Retinal pigment epithelial cell (primary cell): ENCODE results near the gene ZDHHC7.

Source experiments
- DNase-seq: peaks from one replicate; pipeline ENCODE4 v3.0.0-alpha.2; 2010; ENCODE audit warnings: low read depth
- H3K4me3 ChIP-seq: 2 replicates; pipeline ENCODE4 v1.5.1; 2011; ENCODE audit warnings: mild to moderate bottlenecking, low read length, control low read depth, moderate library complexity
- CTCF ChIP-seq: conservative IDR thresholded peaks from 2 replicates; pipeline ENCODE4 v1.5.1; 2011; ENCODE audit warnings: low read depth, low read length, control low read depth, inconsistent platforms

Gene ZDHHC7

DNA sequence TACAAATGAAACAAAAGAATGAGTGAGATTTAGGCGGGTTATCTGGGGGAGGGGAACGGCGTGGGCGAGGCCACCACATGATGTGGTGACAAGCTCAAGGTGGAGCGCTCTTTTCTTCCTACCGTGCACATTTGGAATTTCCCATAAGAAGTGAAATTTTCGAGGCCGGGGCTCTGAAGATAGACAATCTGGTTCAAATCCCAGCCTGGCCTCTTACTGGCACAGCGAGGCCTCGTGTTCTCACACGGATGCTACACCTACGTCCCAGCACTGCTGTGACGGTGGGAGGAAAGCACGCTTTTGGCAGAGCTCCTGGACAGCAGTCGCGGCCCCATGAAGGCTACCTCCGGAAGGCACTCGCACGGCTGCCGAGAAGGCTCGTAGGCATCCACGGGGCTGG, 25.2 kb downstream of the ZDHHC7 start:
- H3K4me3 ChIP-seq = no peak overlapping the region
- no peak for DNase-seq
- TF ChIP-seq CTCF = no peak

GRCh38 chr16:84985079-84986065, 26.0 kb downstream of the ZDHHC7 start:
- H3K4me3 ChIP-seq = no peak overlapping the region
- TF ChIP-seq CTCF = no peak
- DNase-seq = peak; percentile 55

GRCh38 chr16:84982434-84982833, 28.9 kb downstream of the ZDHHC7 start:
- DNase-seq = no peak
- TF ChIP-seq CTCF = peak; percentile 42
- no peak overlapping the region for H3K4me3 ChIP-seq

GRCh38 chr16:84979516-84979915, 31.8 kb downstream of the ZDHHC7 start:
- TF ChIP-seq CTCF = no peak
- H3K4me3 ChIP-seq = no peak overlapping the region
- no peak for DNase-seq

DNA sequence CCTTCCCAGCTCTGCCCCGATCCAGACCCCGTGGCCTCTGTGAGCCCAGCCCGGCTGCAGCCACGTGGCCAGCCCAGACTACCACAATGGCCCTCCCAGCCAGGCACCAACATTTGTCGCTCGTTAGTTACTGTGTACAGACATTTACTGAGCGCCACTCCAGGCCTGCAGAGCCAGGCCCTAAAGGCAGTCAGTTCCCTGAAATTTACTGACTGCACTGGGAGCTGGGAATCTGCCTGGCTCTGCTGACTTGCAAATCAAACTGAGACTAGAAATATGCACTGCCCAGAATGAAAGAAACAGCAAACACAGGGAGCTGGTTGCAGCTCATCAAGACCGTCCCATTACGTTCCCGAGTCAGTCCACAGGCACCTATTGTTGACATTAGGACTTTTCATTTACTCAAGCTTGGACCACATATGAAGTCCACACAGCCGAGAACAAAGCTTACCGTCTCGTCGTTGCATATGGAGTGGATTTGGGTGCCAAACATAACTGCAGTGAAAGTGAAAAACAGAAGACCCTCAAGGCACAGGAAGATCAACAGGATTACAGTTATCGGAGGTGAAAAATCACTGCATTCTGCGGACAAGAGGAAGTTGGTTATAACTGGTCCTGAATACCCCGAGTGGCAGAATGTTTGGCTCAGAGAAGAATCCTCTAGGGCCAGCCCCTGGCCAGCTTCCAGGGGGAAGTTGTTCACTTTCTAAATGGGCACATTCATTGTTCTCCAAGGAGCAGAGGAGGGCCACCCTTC, 34.5 kb downstream of the ZDHHC7 start:
- no peak for DNase-seq
- H3K4me3 ChIP-seq = no peak overlapping the region

DNA sequence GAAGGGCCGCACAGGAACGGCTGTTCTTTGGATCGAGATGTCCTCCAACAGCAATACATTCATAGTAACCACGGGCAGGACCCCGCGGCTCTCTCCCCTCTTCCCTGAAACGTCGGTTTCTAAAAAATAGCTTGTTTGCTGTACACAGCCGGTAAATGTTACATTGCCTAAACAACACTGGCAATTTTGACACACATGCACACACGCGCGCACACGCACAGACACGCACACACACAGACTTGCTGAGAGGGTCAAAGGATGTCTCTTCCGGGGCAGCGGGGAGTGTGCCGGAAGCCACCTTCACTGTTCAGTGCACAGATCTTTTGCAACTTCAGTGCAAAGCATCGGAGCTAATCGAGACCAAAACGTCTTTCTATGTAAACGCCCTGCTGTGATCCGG, 35.8 kb downstream of the ZDHHC7 start:
- H3K4me3 ChIP-seq = no peak overlapping the region
- no peak for DNase-seq
- no peak for TF ChIP-seq CTCF

More for the DNA sequence above, 34.5 kb downstream of the ZDHHC7 start:
- TF ChIP-seq CTCF = no peak
